ENCODE measurements around the gene FGFBP3.

- TF ChIP-seq POLR2AphosphoS5 (IDR thresholded peaks at IDR 0.05) (no peak), CTCF (IDR thresholded peaks at IDR 0.05) (no peak), EP300 (IDR thresholded peaks at IDR 0.05) (no peak)
These were observed 22.4 kb upstream of the FGFBP3 start for GRCh38 chr10:91931526-91932190.
